ENCODE data around the gene MED27.

Gene MED27

DNA sequence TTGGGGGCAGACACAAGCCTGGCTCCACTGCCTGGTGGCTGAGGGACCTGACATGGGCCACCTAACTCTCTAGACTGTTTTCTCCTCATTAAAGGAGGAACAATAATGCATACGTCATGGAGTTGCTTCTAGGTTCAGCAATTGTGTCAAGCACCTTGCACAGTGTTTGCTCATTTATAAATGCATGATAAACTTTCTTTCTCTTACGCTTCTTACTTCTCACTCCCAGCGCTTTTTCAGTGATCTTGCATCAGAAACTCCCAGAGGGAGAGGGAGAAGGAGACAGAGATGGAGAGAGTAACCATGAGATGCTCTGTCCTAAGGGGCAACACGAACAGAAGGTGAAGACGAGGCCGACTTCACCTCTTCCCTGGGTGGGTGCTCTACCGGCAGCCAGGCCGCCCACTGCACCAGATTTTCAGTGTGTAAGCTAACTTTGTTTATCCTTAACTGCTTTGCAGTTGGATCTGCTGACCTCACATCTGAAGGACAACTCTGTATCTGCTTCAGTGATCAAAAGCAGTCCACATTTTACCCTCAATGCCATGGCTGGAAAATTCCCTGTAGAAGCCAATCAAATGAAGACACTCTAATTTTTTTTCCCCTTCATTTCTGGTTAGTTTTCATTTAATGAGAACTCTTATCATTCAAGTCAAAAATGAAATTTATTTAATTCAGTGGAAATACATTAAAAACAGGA, 35.3 kb downstream of the MED27 start:
- FAIRE-seq: no peak
- DNase-seq (ENCODE audit: extremely low spot score, insufficient read length, low read depth): no peak

DNA sequence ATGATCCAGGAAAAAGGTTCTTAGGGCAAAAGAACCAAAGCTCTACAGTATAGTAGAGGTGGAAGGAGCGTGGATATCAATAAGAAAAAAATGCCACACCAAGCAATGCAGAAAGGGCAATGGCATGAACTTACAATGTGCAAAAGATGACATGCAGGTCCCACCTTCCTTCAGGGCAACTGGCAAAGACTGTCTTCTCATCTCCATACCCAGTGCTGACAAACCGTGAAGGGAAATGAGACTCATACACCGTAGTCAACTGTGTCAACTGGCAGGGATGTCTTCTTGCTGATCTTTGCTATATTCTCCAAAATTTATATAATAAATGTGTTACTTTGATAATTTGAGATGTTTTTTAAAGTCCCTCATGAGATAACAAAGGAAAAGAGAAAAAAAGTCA, 36.0 kb downstream of the MED27 start:
- FAIRE-seq: no peak

GRCh38 chr9:132042324-132042723, 37.3 kb downstream of the MED27 start:
- FAIRE-seq (no peak), DNase-seq (ENCODE audit: extremely low spot score, insufficient read length, low read depth) (no peak)

More for the DNA sequence above, 36.0 kb downstream of the MED27 start:
- no peak for DNase-seq (ENCODE audit: extremely low spot score, insufficient read length, low read depth)

GRCh38 chr9:132041798-132042197, 37.9 kb downstream of the MED27 start:
- FAIRE-seq: no peak
- no peak for DNase-seq (ENCODE audit: extremely low spot score, insufficient read length, low read depth)

DNA sequence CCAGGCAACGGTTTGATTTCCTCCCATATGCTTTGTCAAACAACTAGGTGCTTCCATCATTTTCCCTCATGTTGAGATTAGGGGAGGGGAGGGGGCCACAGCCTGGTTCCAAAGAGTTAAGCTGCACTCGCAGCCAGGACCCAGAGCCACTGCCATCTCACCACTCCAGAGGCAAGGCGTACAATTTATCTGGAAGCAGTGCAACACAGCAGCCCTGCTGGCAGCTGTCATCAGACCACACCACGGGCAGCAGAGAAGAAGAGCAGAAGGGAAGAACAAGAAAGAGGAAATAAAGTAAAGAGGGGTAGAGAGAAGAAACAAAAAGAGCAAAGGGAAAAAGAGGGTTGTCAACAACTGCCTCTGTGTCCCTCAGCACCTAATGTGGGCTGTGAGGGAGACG, 38.9 kb downstream of the MED27 start:
- no peak for DNase-seq (ENCODE audit: extremely low spot score, insufficient read length, low read depth)
- FAIRE-seq: no peak

GRCh38 chr9:132040246-132040645, 39.4 kb downstream of the MED27 start:
- DNase-seq (ENCODE audit: extremely low spot score, insufficient read length, low read depth) (no peak), FAIRE-seq (no peak)

DNA sequence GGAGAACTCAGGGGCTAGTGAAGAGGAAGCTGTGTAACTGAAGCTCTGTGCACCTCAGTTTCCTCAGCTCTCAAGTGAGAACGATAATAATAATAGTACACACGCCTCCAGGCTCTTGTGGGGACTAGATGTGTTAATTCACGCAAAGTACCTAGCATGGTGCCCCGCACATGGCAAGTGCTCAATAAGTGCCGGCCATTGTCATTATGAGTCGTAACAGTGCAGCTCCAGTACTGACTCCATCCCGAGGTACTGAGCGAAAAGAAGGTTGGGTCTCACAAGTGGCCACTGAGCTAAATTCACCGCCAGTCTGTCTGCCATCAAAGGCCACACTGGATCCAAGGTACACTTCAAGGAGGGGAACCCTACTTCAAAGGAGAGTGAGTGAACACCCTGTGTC, 40.4 kb downstream of the MED27 start:
- no peak for DNase-seq (ENCODE audit: extremely low spot score, insufficient read length, low read depth)

DNA sequence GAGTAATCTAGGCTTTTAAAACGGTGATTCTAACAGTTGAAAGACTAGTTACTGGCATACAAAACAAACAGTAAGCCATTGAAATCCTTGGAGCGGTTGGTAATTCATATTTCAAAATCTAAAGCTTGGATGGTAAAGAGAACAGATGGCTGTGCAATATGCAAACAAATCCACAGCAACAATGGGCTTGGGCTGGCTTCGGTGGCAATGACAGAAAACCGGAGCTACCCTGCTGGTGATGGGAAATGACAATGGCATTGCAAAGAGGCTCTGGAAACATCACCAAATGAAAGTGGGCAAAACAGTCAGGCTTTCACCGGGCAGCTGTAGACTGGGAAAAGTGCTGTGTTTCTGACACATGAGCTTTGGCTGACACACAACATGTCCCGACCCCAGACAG, 42.2 kb downstream of the MED27 start:
- FAIRE-seq (no peak), DNase-seq (ENCODE audit: extremely low spot score, insufficient read length, low read depth) (no peak)

More for the DNA sequence above, 40.4 kb downstream of the MED27 start:
- no peak for FAIRE-seq

GRCh38 chr9:132036521-132036920, 43.1 kb downstream of the MED27 start:
- no peak for DNase-seq (ENCODE audit: extremely low spot score, insufficient read length, low read depth)
- FAIRE-seq: no peak

DNA sequence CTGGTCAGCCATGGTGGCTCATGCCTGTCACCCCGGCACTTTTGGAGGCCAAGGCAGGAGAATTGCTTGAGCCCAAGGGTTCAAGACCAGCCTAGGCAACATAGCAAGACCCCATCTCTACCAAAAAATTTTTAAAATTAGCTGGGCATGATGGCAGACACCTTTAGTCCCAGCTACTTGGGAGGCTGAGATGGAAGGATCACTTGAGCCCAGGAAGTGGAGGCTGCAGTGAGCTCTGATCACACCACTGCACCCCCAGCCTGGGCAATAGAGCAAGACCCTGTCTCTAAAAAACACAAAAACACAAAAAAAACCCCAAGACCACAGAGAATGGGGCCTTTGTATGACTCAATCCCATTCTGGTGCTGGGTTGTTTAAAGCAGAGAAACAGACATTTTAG, 44.0 kb downstream of the MED27 start:
- DNase-seq (ENCODE audit: extremely low spot score, insufficient read length, low read depth) (no peak), FAIRE-seq (no peak)

- DNase-seq (ENCODE audit: extremely low spot score, insufficient read length, low read depth) (no peak), FAIRE-seq (peak; percentile 74)
Observed at GRCh38 chr9:132032238-132032950, 47.3 kb downstream of the MED27 start.

- FAIRE-seq: no peak
Observed at GRCh38 chr9:132031467-132032237, 48.0 kb downstream of the MED27 start.

DNA sequence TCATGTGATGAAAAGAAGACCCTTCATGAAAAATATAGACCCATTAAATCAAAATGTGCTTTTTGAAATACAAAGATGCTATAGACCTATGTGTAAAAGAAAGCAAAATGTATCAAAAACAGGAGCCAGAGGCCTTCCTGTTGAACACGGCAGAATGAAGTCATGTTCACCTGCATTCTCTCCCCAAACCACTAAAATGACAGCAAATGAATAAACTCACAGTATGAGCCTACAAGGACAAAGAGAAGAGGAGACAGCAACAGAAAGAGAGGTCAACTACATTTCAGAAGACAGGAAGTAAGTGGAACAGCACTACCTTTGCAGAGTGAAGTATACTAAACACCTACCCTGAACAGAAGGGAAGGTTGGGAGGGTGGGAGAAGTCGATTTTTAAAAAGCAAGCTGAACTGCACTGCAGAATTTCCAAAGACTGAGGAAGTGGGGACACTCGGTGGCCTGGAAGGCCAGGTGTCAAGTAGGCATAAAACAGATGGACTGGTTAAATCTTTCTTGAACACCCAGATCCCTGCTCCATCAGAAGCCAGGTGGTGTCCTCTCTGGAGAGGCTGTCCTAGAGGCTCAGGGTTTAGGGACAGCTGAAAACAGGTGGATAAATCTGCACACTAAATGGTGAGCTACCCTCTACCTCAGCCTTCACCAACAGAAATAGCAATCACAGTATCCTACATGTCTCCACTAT, 48.9 kb downstream of the MED27 start:
- no peak for FAIRE-seq
- DNase-seq (ENCODE audit: extremely low spot score, insufficient read length, low read depth): no peak

More at GRCh38 chr9:132031467-132032237, 48.0 kb downstream of the MED27 start:
- no peak for DNase-seq (ENCODE audit: extremely low spot score, insufficient read length, low read depth)

DNA sequence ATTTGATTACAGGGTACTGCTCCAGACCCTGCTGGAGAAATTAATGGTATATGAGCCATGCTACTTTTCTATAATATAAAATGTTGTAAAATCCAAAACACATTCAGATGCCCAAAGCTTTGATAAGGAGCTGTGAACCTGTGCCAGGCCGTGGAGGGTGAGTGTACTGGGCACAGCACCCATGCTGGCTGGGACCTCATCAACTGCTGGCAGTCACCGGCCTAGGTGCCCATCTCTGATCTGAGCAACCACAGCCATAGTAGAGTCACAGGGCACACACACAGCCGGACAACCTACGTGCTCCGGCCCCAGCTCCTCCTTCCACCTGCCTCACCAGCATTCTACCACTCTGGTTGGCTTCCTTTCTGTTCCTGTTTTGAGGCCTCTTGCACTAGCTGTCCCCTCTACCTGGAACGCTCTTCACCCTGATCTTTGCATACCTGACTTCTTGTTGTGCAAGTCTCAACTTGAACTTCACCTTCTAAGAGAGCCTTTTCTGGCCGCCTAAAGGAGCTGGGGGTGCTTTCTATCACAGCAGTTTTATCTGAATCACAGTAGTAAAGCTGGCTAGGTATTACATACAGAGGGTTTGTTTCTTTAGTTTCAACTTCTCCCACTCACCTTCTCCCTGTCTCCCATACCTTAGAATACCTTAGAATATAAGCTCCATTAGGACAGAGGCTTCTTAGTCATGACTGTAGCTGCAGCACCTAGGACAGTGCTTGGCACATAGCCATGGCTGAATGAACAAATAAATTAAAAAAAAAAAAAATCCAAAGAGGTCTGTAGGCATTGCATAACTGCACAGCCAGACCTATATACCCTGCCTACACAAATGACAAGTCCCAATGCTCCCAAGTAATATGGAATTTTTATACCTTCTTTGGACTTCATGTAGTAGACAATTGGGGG, 51.7 kb downstream of the MED27 start:
- no peak for DNase-seq (ENCODE audit: extremely low spot score, insufficient read length, low read depth)
- no peak for FAIRE-seq

GRCh38 chr9:132026932-132027585, 52.6 kb downstream of the MED27 start:
- DNase-seq (ENCODE audit: extremely low spot score, insufficient read length, low read depth) (no peak), FAIRE-seq (no peak)

- FAIRE-seq (no peak), DNase-seq (ENCODE audit: extremely low spot score, insufficient read length, low read depth) (no peak)
Observed at GRCh38 chr9:132025766-132026165, 53.9 kb downstream of the MED27 start.

- no peak for DNase-seq (ENCODE audit: extremely low spot score, insufficient read length, low read depth)
- no peak for FAIRE-seq
Observed at GRCh38 chr9:132024589-132024988, 55.1 kb downstream of the MED27 start.

DNA sequence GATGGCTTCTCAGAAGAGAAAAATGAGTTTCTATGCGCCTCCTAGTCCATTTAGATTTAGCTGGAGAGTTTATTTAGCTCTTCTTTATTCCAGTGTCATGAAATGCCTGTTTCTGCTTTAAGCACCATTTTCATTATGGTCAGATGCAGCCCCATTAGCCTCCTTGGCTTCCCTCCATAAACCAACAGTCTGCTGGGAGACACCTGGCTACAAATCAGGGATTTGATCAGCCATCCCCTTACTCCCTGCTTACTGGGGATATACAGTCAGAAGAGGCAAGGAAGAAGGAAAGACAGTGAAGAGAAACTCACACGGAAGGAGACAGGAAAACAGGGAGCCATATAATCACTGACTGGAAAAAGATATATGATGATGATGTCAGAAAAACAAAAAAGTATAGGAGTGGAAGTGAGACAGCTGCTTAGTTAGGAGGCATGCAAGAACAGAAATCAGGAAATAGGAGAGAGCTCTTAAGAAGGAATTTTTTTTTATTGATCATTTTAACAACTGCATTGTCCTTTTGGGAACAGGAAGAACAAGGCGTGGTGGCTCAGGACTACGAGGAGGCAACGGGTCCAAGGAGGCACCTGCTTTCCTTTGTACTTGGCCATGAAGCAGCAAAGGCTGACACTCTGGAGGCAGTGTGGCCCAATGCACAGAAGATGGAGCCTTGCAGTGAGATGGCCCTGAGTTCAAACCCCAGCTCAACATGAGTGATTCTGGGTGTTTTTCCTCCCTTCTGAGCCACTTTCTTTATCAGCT, 56.1 kb downstream of the MED27 start:
- FAIRE-seq (no peak), DNase-seq (ENCODE audit: extremely low spot score, insufficient read length, low read depth) (no peak)
